Activated CD8-positive, alpha-beta memory T cell treated with anti-CD3 and anti-CD28 coated beads, Interleukin-2, amount 50 U/mL, for 4 hours (primary cell): ENCODE measurements around the gene TRIM63.

Source experiments
- DNase-seq: peaks from one replicate; pipeline ENCODE4 v3.0.0-alpha.2; 2020

TRIM63 gene

GRCh38 chr1:26053718-26054560 lies 13.5 kb downstream of the TRIM63 start:
- no peak for DNase-seq

- DNase-seq, result no peak
These were observed 17.2 kb downstream of the TRIM63 start for GRCh38 chr1:26050248-26050640.

DNA sequence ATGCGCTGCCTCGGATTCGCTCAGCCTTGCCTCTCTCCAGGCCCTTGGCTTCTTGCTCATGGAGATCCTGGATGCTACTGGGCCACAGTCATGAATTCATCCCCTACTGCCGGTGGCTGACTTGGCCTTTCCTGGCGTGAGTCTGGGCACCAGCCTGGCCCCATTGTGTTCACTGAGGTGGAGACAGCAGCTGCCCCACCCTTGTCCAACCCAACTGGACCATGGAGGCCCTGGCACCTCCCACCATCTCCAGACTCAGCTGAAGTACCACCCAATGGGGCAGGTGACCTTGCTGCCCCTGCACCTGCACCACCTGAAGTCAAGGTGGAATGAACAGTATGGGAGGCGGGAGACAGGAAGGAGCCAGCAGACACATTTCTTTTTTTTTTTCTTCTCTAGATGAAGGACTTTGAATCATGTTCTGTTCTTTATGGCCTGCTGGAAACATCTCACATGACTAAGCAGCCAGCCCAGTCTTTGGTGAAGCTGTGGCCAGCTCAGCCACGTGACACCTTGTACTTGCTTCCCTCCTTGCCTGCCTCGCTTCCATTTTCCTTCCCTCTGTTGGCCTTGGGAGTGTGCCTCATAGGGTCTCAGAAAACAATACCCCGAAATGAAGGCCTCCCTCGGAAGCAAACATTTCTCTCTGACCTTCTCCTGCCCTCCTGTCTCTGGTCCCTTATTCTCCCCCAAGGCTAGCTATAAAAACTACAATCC lies 17.7 kb downstream of the TRIM63 start:
- no peak for DNase-seq

GRCh38 chr1:26047278-26047874 lies 20.1 kb downstream of the TRIM63 start:
- no peak for DNase-seq

- no peak for DNase-seq
These were observed 21.0 kb downstream of the TRIM63 start for GRCh38 chr1:26046246-26047095.

DNA sequence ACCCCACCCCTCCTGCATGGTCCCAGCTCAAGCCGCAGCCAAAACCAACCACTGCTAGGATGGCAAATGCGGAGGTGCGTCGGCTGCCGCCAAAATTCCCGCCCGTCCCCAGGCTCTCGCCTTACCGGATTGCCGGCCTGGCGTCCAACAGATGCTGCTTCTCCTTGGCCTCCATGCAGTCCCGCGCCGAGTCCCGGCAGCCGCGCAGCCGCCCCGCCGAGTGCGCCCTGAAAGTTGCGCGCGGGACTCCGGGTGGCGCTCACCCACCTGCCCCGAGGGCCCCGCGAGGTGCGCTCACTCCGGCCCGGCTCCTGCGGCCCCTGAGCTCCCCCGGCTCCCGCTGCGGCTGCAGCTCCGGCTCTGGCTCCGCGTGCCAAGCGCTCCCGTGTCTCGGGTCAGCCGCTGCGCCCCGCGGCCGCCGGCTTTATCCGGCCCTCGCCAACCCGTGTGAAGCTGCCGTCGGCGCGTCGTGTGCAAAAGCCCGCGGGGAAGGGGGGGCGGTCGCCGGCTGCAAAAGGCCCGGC lies 21.6 kb downstream of the TRIM63 start, which contains the start of gene SLC30A2:
SLC30A2 (minus strand) TSS at position 397 of the 524 bp plus-strand sequence; CDS start at position 175, 222 bp downstream.
- no peak for DNase-seq

GRCh38 chr1:26044971-26045721 lies 22.3 kb downstream of the TRIM63 start:
- no peak for DNase-seq

DNA sequence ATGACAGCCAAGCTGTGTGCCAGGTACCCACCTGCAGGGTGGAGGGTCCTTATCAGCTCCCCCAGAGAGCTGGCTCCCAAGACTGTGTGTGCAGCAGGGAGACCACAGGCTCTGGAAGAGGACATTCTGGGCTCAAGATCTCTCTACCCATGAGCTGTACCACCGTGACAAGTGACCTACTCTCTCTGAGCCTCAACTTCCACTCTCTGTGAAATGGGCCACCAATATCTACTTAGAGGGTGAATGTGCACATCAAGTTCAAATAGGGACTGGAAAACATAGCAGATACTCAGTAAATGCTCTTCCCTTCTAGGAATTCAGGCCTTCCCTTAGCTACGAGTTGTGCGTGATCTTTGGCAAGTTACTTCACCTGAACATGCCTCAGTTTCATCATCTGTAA lies 23.0 kb downstream of the TRIM63 start:
- DNase-seq, result no peak

DNA sequence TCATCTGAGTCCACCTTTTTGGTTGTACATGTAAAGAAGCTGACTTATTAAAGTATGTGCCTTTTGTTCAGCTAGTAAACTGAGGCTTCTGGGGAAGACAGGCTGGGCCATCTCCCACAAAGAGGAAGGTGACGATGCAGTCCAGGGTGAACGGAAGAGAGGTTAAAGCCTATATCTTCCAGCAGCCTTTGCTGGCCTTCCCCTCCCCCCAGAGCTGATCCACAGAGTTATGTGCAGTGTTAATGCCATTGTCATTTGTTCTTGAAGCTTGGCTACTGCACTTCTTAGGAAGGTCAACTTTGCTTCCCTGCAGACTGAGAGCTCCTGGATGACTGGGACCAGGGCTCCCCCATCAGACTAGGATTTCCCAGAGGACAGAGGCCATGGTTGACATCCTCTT lies 23.7 kb downstream of the TRIM63 start:
- no peak for DNase-seq

GRCh38 chr1:26041978-26042377 lies 25.5 kb downstream of the TRIM63 start:
- no peak for DNase-seq

DNA sequence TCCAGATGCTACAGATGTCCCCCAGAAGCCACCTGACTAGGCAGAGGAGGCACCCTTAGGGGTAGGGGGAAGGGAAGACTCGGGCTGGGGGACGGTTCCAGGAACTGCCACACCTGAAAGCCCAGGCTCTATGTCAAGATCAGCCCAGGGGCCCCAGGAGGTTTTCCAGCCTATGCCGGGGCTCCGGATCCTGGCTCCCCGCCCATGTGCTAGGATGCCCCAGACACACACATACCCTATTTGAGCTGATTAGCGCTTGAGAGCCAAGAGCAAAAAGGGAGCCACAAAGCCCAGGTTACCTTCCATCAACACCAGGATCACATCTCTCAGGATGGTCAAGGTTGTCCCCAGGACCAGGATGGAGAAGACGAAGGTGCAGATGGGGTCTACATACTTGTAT lies 26.0 kb downstream of the TRIM63 start:
- DNase-seq, result no peak

GRCh38 chr1:26038904-26039303 lies 28.5 kb downstream of the TRIM63 start:
- DNase-seq, result no peak

- no peak for DNase-seq
These were observed 29.0 kb downstream of the TRIM63 start for GRCh38 chr1:26038477-26038876.

DNA sequence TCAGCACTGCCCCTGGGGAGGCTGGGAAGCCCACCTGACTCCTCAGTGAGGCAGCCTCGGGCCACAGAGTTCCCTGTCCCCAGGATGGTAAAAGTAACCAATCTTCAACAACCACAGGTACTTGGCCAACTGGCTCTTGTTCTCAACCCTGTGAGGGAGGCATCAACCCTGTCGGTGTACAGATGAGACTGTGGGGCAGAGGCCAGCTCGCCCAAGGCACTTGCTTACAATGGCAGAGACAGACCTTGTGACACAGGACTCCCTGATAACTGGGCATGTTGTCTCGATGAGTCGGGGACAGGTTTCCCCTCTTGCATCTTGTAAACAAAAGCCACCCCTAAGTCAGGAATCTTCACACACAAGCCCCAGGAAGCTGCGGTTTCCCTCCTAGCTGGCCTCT lies 29.5 kb downstream of the TRIM63 start:
- no peak for DNase-seq

GRCh38 chr1:26036756-26037281 lies 30.6 kb downstream of the TRIM63 start:
- DNase-seq, result no peak

- DNase-seq, result peak; percentile 77
These were observed 31.3 kb downstream of the TRIM63 start for GRCh38 chr1:26035959-26036755.

- DNase-seq, result peak; percentile 93
These were observed 32.0 kb downstream of the TRIM63 start for GRCh38 chr1:26035203-26035958.

- no peak for DNase-seq
These were observed 32.8 kb downstream of the TRIM63 start for GRCh38 chr1:26034504-26035202.
